Measurements from ENCODE around the gene FGFRL1.
A peak's percentile ranks its signal among the peaks of the same experiment; 100 is the strongest.
"Not testable (repeated sequence)": the region's sequence is repeated elsewhere in the genome, so short reads cannot be mapped to it uniquely, and the experiment has no call there.

Gene FGFRL1

DNA sequence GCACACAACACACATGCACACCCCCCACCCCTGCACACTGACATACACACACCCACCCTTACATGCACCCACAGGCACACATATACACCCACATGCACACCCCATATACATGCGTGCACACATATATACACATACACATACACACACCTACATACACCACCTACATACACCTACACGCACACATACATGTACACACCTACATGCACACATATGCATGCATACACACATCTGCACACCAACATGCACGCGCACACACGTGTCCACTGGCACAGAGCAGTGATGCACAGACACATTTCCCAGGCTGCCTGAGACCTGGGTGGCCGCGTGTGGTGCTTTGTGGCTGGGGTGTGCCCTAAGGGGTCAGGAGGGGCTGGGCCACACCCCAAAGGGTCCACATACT lies 31.7 kb downstream of the FGFRL1 start:
- Mint-ChIP-seq H3K4me1 (peaks cover 13% of the 10 kb centered on the region), H3K36me3 (peaks cover 6% of the 10 kb centered on the region), H3K9me3 (no peaks in the 10 kb centered on the region), H3K27ac (no peak overlapping the region), H3K4me3 (no peak overlapping the region)
- ATAC-seq = peak; percentile 9
- DNase-seq (ENCODE audit: low spot score in 2 of 2) = no peak

DNA sequence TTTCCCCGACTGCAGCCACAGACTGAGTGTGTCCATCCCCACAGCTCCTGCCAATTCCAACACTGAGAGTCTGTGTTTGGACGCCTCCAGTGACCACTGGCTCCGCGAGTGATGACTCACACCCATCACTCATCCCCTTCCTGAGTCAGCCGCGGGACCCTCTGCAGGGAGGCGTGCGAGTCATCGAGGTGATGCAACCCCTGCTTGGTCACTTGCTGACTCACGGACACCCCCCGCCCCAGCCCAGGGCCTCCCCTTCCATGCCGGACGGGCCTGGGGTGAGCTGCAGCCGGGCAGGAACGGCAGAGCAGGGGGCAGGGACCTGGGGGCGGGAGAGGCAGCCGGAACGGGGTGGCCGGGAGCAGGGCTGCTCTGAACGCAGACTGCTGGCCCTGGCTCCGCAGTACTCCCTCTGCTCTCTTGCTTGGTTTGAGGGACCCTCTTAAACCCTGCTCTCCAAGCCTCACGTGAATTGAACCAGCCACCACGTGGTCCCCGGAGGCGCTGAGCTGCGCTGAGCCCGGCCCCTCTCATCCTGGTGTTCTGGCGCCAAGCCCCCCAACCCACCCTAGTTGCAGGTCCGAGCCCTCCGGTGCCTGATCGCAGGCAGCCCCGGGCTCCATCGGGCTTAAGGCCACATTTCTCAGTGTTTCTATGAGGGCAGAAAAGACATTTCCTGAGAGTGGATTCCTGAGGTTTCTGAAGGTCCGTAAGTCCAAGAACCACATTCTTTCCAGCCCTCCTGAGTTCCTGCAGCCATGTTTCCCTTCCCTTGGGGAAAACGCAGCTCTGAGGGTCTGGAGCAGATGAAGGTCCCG lies 32.4 kb downstream of the FGFRL1 start:
- peak; percentile 82 for ATAC-seq
- H3K4me3 Mint-ChIP-seq = no peak overlapping the region
- no peaks in the 10 kb centered on the region for H3K9me3 Mint-ChIP-seq
- H3K27ac Mint-ChIP-seq = no peak overlapping the region
- peaks cover 19% of the 10 kb centered on the region for H3K4me1 Mint-ChIP-seq
- peaks cover 6% of the 10 kb centered on the region for H3K36me3 Mint-ChIP-seq
- no peak for DNase-seq (ENCODE audit: low spot score in 2 of 2)

GRCh38 chr4:1044469-1045192 lies 33.2 kb downstream of the FGFRL1 start:
- peaks cover 23% of the 10 kb centered on the region for H3K4me1 Mint-ChIP-seq
- DNase-seq (ENCODE audit: low spot score in 2 of 2) = no peak
- H3K36me3 Mint-ChIP-seq = peaks cover 6% of the 10 kb centered on the region
- no peaks in the 10 kb centered on the region for H3K9me3 Mint-ChIP-seq
- no peak for ATAC-seq
- no peak overlapping the region for H3K4me3 Mint-ChIP-seq
- H3K27ac Mint-ChIP-seq = no peak overlapping the region

DNA sequence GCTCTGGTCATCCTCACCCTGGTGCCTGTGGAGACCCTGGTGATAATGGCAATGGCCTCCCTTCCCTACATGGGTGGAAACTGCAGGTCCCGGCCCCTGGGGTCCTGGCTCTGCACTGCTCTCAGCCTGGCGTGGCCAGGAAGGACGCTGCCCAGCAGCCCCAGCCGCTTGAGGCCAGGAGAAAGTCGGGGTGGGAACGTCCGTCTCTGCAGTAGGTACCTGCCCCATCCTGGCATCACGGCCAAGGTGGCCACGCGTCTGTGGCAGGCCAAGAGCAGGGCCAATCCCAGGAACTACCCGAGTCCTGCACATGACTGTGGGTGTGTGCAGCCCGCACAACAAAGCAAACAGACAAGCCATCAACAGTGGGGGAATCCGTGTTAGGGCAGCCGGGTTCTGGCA lies 33.8 kb downstream of the FGFRL1 start:
- no peak for DNase-seq (ENCODE audit: low spot score in 2 of 2)
- Mint-ChIP-seq H3K27ac (no peak overlapping the region), H3K36me3 (peaks cover 6% of the 10 kb centered on the region), H3K4me1 (peaks cover 23% of the 10 kb centered on the region), H3K4me3 (no peak overlapping the region), H3K9me3 (no peaks in the 10 kb centered on the region)
- ATAC-seq = no peak

- peaks cover 23% of the 10 kb centered on the region for H3K4me1 Mint-ChIP-seq
- peaks cover 6% of the 10 kb centered on the region for H3K36me3 Mint-ChIP-seq
- no peak overlapping the region for H3K27ac Mint-ChIP-seq
- DNase-seq (ENCODE audit: low spot score in 2 of 2) = no peak
- no peak overlapping the region for H3K4me3 Mint-ChIP-seq
- no peak for ATAC-seq
- no peaks in the 10 kb centered on the region for H3K9me3 Mint-ChIP-seq
These were observed 34.3 kb downstream of the FGFRL1 start for GRCh38 chr4:1045595-1046201.

DNA sequence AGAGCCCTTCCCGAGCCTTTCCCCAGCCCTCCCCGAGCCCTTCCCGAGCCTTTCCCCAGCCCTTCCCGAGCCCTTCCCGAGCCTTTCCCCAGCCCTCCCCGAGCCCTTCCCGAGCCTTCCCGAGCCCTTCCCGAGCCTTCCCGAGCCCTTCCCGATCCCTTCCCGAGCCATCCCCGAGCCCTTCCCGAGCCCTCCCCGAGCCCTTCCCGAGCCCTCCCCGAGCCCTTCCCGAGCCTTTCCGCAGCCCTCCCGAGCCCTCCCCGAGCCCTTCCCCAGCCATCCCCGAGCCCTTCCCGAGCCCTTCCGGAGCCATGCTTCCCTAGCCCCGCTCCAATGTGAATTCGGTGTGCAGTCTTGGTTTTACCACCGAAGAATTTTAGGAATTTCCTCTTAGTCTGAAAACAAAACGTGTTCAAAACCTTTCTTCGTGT lies 35.2 kb downstream of the FGFRL1 start:
- Mint-ChIP-seq H3K4me1 (peaks cover 23% of the 10 kb centered on the region), H3K27ac (peak overlapping the region; percentile 68)
- not testable (repeated sequence) for DNase-seq (ENCODE audit: low spot score in 2 of 2); H3K4me3 Mint-ChIP-seq; ATAC-seq; H3K9me3 Mint-ChIP-seq; H3K36me3 Mint-ChIP-seq

DNA sequence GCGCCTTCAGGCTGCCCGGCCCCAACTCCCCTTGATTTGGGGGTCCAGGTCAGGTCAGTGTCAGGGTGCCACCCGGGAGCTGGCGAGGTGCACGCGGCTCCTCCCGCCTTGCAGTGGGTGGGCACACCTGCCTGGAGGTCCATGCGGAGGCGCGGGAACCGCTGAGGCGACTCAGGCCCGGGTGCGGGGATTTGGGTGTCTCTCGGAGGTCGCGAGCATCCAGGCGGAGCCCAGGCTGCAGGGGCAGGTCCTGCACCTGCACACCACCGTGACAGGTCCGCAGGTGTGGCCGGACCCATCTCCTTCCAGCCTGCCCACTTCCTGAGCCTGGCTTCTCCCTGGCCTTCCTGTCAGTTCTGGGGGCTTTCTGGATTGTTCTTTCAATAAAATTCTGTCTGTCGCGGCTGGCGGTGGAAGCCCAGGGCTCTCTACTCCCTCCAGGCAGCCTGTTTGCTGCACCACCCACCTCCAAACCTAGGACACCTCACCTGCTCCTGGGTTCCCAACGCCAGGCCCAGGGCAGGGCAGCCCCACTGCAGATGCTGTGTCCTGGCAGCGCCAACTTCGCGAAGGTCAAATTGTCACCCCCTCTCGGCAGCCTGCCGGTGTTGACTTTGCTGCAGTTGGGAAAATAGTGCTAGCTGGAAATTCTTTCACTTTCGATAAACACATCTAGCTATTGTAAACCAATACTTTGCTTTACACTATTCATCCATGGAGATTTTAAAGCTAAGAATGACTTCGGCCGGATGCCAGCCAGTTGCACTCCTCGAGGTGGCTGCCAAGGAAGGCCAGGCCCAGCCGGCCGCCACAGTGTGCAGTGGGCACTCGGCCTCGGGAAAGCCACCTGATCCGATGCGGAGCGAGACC lies 35.9 kb downstream of the FGFRL1 start:
- Mint-ChIP-seq H3K27ac (peak overlapping the region; percentile 68), H3K4me1 (peaks cover 23% of the 10 kb centered on the region), H3K36me3 (peaks cover 6% of the 10 kb centered on the region), H3K4me3 (no peak overlapping the region), H3K9me3 (no peaks in the 10 kb centered on the region)
- ATAC-seq (no peak), DNase-seq (ENCODE audit: low spot score in 2 of 2) (no peak)

- ATAC-seq (no peak), DNase-seq (ENCODE audit: low spot score in 2 of 2) (no peak)
- Mint-ChIP-seq H3K27ac (no peak overlapping the region), H3K9me3 (no peaks in the 10 kb centered on the region), H3K4me1 (peaks cover 20% of the 10 kb centered on the region), H3K36me3 (peaks cover 6% of the 10 kb centered on the region), H3K4me3 (no peak overlapping the region)
These were observed 36.7 kb downstream of the FGFRL1 start for GRCh38 chr4:1047976-1048772.

DNA sequence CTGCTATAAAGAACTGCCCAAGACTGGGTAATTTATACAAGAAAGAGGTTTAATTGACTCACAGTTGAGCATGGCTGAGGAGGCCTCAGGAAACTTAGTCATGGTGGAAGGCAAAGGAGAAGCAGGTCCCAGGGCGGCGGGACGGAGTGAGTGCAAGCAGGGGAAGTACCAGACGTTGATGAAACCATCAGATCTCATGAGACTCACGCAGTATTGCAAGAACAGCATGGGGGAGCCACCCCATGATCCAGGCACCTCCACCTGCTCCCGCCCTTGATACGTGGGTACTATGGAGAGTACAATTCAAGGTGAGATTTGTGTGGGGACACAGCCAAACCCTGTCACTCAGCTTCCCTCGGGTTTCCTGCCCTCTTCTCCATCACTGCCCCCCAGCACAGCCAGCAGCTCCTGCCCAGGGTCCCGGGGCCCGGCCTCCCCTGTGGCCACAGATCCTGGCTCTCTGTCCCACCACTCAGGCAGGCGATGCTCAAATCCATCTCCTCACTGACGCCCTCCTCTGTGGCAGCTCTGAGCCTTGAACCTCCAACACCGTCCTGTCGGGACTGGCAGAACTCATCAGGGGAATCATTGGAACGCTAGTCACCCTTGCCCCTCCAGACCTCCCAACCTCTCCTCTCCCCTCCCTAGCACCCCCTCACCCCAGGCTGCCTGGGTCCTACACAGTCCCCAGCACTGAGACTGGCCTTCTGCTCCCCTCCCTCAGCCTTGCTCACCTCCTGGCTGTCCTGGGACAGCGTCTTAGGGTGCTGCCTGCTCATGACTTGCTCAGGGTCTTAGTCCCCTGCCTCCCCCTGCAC lies 37.6 kb downstream of the FGFRL1 start:
- peaks cover 6% of the 10 kb centered on the region for H3K36me3 Mint-ChIP-seq
- DNase-seq (ENCODE audit: low spot score in 2 of 2) (no peak), ATAC-seq (peak; percentile 75)
- no peaks in the 10 kb centered on the region for H3K9me3 Mint-ChIP-seq
- peaks cover 15% of the 10 kb centered on the region for H3K4me1 Mint-ChIP-seq
- no peak overlapping the region for H3K27ac Mint-ChIP-seq
- no peak overlapping the region for H3K4me3 Mint-ChIP-seq

- H3K9me3 Mint-ChIP-seq = no peaks in the 10 kb centered on the region
- H3K36me3 Mint-ChIP-seq = peaks cover 6% of the 10 kb centered on the region
- no peak overlapping the region for H3K27ac Mint-ChIP-seq
- ATAC-seq (no peak), DNase-seq (ENCODE audit: low spot score in 2 of 2) (no peak)
- H3K4me3 Mint-ChIP-seq = no peak overlapping the region
- H3K4me1 Mint-ChIP-seq = peaks cover 15% of the 10 kb centered on the region
These were observed 38.1 kb downstream of the FGFRL1 start for GRCh38 chr4:1049591-1049905.

DNA sequence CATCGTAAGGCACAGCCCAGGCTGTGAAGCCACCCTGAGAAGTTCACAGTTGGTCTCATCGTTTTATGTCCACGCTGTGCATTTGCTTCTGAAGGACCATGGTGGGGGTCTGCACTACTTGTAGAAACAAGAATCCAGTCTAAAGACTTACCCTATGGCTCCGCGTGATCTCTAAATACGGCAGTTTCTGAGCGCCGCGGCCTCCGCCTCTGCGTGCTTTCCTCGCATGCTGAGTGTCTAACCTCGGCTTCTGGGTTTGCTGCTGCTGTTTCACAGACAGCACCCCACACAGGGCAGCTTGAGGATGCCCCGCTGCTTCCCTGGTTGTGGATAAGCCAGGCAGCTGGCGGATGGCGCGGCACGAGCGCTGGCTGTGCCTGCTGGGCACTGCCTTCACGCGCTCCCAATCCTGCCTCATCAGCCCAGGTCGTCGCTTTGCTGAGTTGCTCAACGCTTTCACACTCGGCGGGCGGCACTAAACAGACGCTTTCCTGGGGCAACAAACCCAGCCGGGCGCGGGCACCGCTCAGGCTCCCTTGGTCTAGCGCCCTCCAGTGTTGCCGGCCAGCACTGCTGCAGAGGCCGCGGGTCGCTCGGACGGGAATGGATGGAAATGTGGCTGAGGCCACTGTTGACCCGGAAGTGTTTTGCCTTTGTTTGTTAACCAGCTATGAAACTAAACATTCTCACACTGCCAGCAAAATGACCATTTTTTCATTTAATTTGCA lies 39.2 kb downstream of the FGFRL1 start:
- no peaks in the 10 kb centered on the region for H3K9me3 Mint-ChIP-seq
- ATAC-seq (no peak), DNase-seq (ENCODE audit: low spot score in 2 of 2) (no peak)
- no peak overlapping the region for H3K27ac Mint-ChIP-seq
- peaks cover 18% of the 10 kb centered on the region for H3K4me1 Mint-ChIP-seq
- peaks cover 6% of the 10 kb centered on the region for H3K36me3 Mint-ChIP-seq
- H3K4me3 Mint-ChIP-seq = no peak overlapping the region

GRCh38 chr4:1051472-1051871 lies 40.0 kb downstream of the FGFRL1 start:
- Mint-ChIP-seq H3K4me3 (no peak overlapping the region), H3K27ac (no peak overlapping the region), H3K4me1 (peaks cover 26% of the 10 kb centered on the region), H3K9me3 (no peaks in the 10 kb centered on the region), H3K36me3 (peaks cover 6% of the 10 kb centered on the region)
- DNase-seq (ENCODE audit: low spot score in 2 of 2) (no peak), ATAC-seq (no peak)

DNA sequence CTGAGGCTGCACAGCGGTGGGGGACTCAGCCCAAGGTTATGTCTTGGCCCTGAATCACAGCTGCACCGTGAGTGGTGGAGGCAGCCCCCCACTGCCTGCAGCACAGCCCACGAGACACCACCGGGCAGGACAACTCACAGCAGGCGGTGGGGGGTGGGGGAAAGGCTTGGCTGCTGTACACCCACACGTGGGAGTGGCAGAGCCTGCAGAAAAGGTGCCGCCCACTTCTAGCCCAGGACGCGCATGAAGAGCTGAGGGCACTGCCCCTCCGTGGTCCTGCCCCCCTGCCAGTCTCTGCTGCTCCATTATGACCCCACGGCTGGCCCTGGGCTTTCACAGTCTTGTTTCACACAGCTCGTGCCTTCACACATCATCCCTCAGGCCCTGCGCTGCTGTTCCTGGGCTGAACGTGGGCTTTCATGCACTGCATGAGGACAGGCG lies 40.8 kb downstream of the FGFRL1 start:
- no peaks in the 10 kb centered on the region for H3K9me3 Mint-ChIP-seq
- H3K27ac Mint-ChIP-seq = no peak overlapping the region
- H3K4me3 Mint-ChIP-seq = no peak overlapping the region
- peaks cover 21% of the 10 kb centered on the region for H3K4me1 Mint-ChIP-seq
- no peaks in the 10 kb centered on the region for H3K36me3 Mint-ChIP-seq
- DNase-seq (ENCODE audit: low spot score in 2 of 2) (no peak), ATAC-seq (no peak)
